ENCODE results near the gene ALCAM. TPM values are rescaled to one million over a fixed set of nuclear protein-coding genes. Genes with fewer than 3 reads are reported as not detected.

The ALCAM gene
- total and polyA plus RNA-seq, 2 donors (not counting 3 experiments of a cell fraction or from before 2014, with no cell fraction given) = 46.3 to 118 TPM

DNA sequence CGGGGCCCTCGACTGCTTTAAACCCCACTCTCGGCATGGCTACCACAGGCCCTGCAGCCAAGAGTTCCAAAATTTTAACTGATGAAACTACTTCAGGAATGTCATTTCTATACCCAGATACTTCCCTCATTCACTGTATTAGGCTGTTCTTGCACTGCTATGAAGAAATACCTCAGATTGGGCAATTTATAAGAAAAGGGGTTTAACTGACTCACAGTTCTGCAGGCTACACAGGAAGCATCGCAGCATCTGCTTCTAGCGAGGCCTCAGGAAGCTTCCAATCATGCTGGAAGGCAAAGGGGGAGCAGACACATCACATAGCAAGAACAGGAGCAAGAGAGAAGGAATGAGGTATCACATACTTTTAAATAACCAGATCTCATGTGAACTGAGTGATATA lies 21.6 kb upstream of the ALCAM start:
- CTCF ChIA-PET = interaction anchor here (0.8 kb wide), 1 partner anchor 749 kb away, joined by 3 read pairs; no protein-coding TSS in a partner anchor
- intact Hi-C loops (cut with micrococcal nuclease) (no loop called here), dilution Hi-C loops (cut with MboI; ENCODE audit: extremely low pct_ligation_motif_present, low sequenced_read_pairs) (no loop called here)
- no peak overlapping the region for H3K9ac ChIP-seq (replicated peaks; ENCODE audit: extremely low read depth, insufficient read depth, low read length)
- H4K20me1 ChIP-seq (replicated peaks; ENCODE audit: control insufficient read depth, extremely low read depth, insufficient read depth, low read length) = no peaks in the 10 kb centered on the region
- no peaks in the 10 kb centered on the region for H3K36me3 ChIP-seq (ENCODE audit: control insufficient read depth in 2 of 2, extremely low read depth in 1 of 2, insufficient read depth in 2 of 2, low read length in 2 of 2)
- no peaks in the 10 kb centered on the region for H3K9me3 ChIP-seq (replicated peaks; ENCODE audit: control insufficient read depth, insufficient read depth, low read length)
- FAIRE-seq (no peak), DNase-seq (ENCODE audit: low read depth, low spot score) (no peak)
- H3K4me3 ChIP-seq (replicated peaks in 1 of 3; ENCODE audit: insufficient read depth in 1 of 3, low read depth in 1 of 3, low read length in 3 of 3) = no peak overlapping the region
- H3K79me2 ChIP-seq (ENCODE audit: control insufficient read depth, insufficient read depth, low read length) = no peaks in the 10 kb centered on the region
- H2AFZ ChIP-seq (ENCODE audit: low read depth, low read length) = no peak overlapping the region
- H3K4me2 ChIP-seq (ENCODE audit: insufficient read depth, low read length) = no peak overlapping the region
- no TSS peak for BruUV-seq (replicated peaks)
- H3K9me1 ChIP-seq (replicated peaks; ENCODE audit: control insufficient read depth, extremely low read depth, insufficient read depth, low read length) = no peaks in the 10 kb centered on the region
- peaks cover under 1% of the 10 kb centered on the region for H3K4me1 ChIP-seq (ENCODE audit: control insufficient read depth, extremely low read depth, insufficient read depth, low read length)
- H3K27ac ChIP-seq (ENCODE audit: insufficient read depth, low read depth, low read length) = no peak overlapping the region
- POLR2A ChIA-PET = no interaction called here
- no peaks in the 10 kb centered on the region for H3K27me3 ChIP-seq (ENCODE audit: control insufficient read depth in 2 of 2, insufficient read depth in 2 of 2, low read length in 2 of 2)
- TF ChIP-seq POLR2A (IDR thresholded peaks at IDR 0.05; ENCODE audit: low read depth, low read length) = no peak
- no peak for TF ChIP-seq GATA2 (IDR thresholded peaks at IDR 0.05; ENCODE audit: insufficient read depth, insufficient read length, low read depth, low read length)
- TF ChIP-seq EZH2 (IDR thresholded peaks at IDR 0.05; ENCODE audit: borderline replicate concordance, low read depth, low read length, severe bottlenecking) = no peak
- TF ChIP-seq, protein P1, sequence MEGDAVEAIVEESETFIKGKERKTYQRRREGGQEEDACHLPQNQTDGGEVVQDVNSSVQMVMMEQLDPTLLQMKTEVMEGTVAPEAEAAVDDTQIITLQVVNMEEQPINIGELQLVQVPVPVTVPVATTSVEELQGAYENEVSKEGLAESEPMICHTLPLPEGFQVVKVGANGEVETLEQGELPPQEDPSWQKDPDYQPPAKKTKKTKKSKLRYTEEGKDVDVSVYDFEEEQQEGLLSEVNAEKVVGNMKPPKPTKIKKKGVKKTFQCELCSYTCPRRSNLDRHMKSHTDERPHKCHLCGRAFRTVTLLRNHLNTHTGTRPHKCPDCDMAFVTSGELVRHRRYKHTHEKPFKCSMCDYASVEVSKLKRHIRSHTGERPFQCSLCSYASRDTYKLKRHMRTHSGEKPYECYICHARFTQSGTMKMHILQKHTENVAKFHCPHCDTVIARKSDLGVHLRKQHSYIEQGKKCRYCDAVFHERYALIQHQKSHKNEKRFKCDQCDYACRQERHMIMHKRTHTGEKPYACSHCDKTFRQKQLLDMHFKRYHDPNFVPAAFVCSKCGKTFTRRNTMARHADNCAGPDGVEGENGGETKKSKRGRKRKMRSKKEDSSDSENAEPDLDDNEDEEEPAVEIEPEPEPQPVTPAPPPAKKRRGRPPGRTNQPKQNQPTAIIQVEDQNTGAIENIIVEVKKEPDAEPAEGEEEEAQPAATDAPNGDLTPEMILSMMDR (IDR thresholded peaks at IDR 0.05; ENCODE audit: extremely low read depth in 1 of 2, insufficient read depth in 1 of 2, low read depth in 1 of 2, low read length in 2 of 2) = no peak
- TF ChIP-seq JUN (IDR thresholded peaks at IDR 0.05; ENCODE audit: borderline replicate concordance, insufficient read depth, insufficient read length, low read depth) = no peak
- no peak for TF ChIP-seq FOS (IDR thresholded peaks at IDR 0.05; ENCODE audit: borderline replicate concordance, insufficient read depth, low read length)
- no peak for TF ChIP-seq MYC (IDR thresholded peaks at IDR 0.05; ENCODE audit: low read depth, low read length)
- TF ChIP-seq POLR2AphosphoS5 (IDR thresholded peaks at IDR 0.05; ENCODE audit: insufficient read depth, low read depth, low read length) = no peak
- TF ChIP-seq, protein P2, sequence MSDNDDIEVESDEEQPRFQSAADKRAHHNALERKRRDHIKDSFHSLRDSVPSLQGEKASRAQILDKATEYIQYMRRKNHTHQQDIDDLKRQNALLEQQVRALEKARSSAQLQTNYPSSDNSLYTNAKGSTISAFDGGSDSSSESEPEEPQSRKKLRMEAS (IDR thresholded peaks at IDR 0.05; ENCODE audit: insufficient read depth, insufficient read length) = no peak
